ENCODE measurements around the gene SLC6A13. TPM values are rescaled to one million over a fixed set of nuclear protein-coding genes. Genes with fewer than 3 reads are reported as not detected.
"Not testable (repeated sequence)": the region's sequence is repeated elsewhere in the genome, so short reads cannot be mapped to it uniquely, and the experiment has no call there.

Gene SLC6A13
- total RNA-seq, 1 donor from 2014 or later = 0.91 TPM

DNA sequence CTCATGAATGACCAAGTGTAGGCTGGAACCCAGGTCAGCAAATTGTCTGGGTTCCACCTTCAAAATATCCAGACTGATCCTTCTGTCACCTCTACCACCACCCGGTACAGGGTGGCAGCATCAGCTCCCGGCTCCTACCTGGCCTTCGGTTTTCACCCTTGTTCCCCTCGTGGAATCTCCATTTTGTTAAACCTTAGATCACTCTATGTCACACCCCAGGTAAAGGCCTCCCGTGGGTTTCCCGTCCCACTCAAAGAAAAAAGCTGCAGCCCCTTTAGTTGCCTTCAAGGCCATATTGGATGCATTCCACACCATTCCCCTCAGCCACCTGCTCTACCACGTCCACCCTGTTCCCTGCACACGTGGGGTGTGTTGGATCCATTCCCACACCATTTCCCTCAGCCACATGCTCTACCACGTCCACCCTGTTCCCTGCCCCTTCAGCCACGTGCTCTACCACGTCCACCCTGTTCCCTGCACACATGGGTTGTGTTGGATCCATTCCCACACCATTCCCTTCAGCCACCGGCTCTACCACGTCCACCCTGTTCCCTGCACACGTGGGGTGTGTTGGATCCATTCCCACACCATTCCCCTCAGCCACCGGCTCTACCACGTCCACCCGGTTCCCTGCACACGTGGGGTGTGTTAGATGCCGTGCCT lies 23.8 kb downstream of the SLC6A13 start:
- peaks cover 16% of the 10 kb centered on the region for H3K9me3 Mint-ChIP-seq (ENCODE audit: unreplicated experiment)

DNA sequence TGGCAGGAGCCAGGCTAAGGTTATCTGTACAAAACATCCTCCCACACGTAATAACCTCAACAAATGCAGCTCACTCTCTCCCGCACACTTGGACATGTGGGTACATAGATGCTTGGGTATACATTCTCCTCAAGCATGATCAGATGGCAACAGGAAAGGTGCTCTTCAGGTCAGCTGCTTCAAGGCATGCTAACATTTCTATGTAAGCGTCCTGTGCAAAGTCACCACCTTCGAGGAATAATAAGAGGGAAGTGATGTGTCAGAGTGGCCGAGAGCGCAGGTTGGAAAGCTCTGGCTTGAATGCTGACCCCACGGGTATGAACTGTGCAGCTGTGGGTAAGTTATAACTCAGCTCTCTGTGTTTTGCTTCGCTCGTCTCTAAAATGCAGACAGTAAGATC lies 24.5 kb downstream of the SLC6A13 start:
- Mint-ChIP-seq H3K4me3 (ENCODE audit: unreplicated experiment) (no peak overlapping the region), H3K27ac (ENCODE audit: unreplicated experiment) (no peak overlapping the region), H3K9me3 (ENCODE audit: unreplicated experiment) (peaks cover 16% of the 10 kb centered on the region), H3K4me1 (ENCODE audit: low read depth, unreplicated experiment) (no peaks in the 10 kb centered on the region), H3K27me3 (ENCODE audit: unreplicated experiment) (no peaks in the 10 kb centered on the region), H3K36me3 (ENCODE audit: unreplicated experiment) (peaks cover 13% of the 10 kb centered on the region)
- TF ChIP-seq, protein P1, sequence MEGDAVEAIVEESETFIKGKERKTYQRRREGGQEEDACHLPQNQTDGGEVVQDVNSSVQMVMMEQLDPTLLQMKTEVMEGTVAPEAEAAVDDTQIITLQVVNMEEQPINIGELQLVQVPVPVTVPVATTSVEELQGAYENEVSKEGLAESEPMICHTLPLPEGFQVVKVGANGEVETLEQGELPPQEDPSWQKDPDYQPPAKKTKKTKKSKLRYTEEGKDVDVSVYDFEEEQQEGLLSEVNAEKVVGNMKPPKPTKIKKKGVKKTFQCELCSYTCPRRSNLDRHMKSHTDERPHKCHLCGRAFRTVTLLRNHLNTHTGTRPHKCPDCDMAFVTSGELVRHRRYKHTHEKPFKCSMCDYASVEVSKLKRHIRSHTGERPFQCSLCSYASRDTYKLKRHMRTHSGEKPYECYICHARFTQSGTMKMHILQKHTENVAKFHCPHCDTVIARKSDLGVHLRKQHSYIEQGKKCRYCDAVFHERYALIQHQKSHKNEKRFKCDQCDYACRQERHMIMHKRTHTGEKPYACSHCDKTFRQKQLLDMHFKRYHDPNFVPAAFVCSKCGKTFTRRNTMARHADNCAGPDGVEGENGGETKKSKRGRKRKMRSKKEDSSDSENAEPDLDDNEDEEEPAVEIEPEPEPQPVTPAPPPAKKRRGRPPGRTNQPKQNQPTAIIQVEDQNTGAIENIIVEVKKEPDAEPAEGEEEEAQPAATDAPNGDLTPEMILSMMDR (IDR thresholded peaks at IDR 0.05; ENCODE audit: partially characterized antibody, unreplicated experiment) = no peak
- no peak for DNase-seq

More for the DNA sequence above, 23.8 kb downstream of the SLC6A13 start:
- Mint-ChIP-seq H3K36me3 (ENCODE audit: unreplicated experiment) (peaks cover 13% of the 10 kb centered on the region), H3K4me3 (ENCODE audit: unreplicated experiment) (no peak overlapping the region), H3K27me3 (ENCODE audit: unreplicated experiment) (no peaks in the 10 kb centered on the region), H3K27ac (ENCODE audit: unreplicated experiment) (no peak overlapping the region), H3K4me1 (ENCODE audit: low read depth, unreplicated experiment) (no peaks in the 10 kb centered on the region)
- no peak for DNase-seq
- TF ChIP-seq, protein P1 (IDR thresholded peaks at IDR 0.05; ENCODE audit: partially characterized antibody, unreplicated experiment) = no peak

DNA sequence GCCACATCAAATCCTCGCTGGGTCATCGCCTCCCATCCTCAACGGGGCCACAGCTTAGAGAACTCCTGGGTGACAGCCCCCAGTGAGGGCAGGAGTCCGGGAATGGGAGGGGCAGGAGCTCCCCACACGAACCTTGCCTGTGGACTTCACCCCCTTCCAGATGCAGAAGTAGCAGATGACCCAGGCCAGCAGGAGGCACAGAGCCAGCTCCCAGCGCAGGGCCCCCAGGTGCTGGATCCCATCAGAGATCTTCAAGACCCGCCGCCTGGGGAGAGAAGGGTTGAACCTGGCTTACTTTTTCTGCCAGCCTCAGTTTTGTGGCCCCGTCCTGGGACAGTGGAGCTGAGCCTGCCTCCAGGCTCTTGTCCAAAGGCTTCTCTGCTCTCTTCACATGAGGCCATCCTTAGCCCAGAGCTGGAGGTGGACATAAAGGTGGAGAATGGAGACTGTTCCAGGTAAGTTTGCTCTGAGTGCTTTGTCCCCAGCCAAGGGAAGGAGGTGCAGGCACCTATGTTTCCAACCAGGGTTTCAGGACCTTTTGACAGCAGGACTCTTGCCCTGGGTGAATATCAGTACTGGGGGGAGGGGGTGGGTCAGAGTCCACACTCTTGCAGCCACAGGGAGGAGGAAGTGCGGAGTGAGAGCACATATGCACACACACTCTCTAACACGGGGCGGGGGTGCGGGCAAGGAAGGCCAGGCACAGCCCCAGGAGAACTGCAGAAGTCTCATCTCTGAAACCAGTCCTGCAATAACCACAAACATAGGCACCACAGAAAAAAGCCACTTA lies 25.4 kb downstream of the SLC6A13 start:
- Mint-ChIP-seq H3K4me1 (ENCODE audit: low read depth, unreplicated experiment) (no peaks in the 10 kb centered on the region), H3K27ac (ENCODE audit: unreplicated experiment) (no peak overlapping the region), H3K9me3 (ENCODE audit: unreplicated experiment) (peaks cover 18% of the 10 kb centered on the region), H3K27me3 (ENCODE audit: unreplicated experiment) (no peaks in the 10 kb centered on the region), H3K4me3 (ENCODE audit: unreplicated experiment) (no peak overlapping the region), H3K36me3 (ENCODE audit: unreplicated experiment) (peaks cover 13% of the 10 kb centered on the region)
- no peak for DNase-seq
- TF ChIP-seq, protein P1 (IDR thresholded peaks at IDR 0.05; ENCODE audit: partially characterized antibody, unreplicated experiment) = no peak

DNA sequence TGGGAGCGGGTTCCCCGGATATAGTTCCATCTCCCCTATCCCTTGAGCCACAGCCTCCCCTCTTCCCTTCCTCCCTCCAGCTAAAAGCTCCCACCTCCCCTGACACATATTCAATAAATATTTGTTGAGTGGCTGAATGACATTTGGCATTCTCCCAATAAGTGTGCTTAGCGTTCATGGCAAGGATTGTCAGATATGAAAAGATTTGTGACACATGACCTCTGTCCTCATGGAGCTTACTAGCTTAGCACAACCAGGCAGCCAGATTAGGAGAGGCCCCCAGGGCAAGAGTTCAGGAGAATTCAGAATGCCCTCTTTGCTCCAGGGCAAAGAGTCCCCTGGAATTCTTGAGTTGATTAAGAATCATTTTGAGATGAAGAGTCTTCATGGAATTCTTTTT lies 26.2 kb downstream of the SLC6A13 start:
- TF ChIP-seq, protein P1 (IDR thresholded peaks at IDR 0.05; ENCODE audit: partially characterized antibody, unreplicated experiment) = no peak
- Mint-ChIP-seq H3K27ac (ENCODE audit: unreplicated experiment) (no peak overlapping the region), H3K9me3 (ENCODE audit: unreplicated experiment) (peaks cover 18% of the 10 kb centered on the region), H3K4me1 (ENCODE audit: low read depth, unreplicated experiment) (no peaks in the 10 kb centered on the region), H3K4me3 (ENCODE audit: unreplicated experiment) (no peak overlapping the region), H3K27me3 (ENCODE audit: unreplicated experiment) (no peaks in the 10 kb centered on the region), H3K36me3 (ENCODE audit: unreplicated experiment) (peaks cover 13% of the 10 kb centered on the region)
- no peak for DNase-seq

DNA sequence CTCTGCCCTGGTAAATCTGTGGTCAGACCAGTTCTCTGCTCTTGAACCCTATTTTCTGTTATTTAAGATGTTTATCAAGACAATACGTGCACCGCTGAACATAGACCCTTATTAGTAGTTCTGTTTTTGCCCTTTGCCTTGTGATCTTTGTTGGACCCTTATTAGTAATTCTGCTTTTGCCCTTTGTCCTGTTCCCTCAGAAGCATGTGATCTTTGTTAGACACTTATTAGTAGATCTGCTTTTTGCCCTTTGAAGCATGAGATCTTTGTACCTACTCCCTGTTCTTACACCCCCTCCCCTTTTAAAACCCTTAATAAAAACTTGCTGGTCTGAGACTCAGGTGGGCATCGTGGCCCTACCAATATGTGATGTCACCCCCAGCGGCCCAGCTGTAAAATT lies 26.7 kb downstream of the SLC6A13 start:
- H3K9me3 Mint-ChIP-seq (ENCODE audit: unreplicated experiment) = peaks cover 18% of the 10 kb centered on the region
- not testable (repeated sequence) for H3K4me3 Mint-ChIP-seq (ENCODE audit: unreplicated experiment); DNase-seq

More for the DNA sequence above, 26.7 kb downstream of the SLC6A13 start:
- peaks cover 13% of the 10 kb centered on the region for H3K36me3 Mint-ChIP-seq (ENCODE audit: unreplicated experiment)
- not testable (repeated sequence) for H3K27ac Mint-ChIP-seq (ENCODE audit: unreplicated experiment); H3K4me1 Mint-ChIP-seq (ENCODE audit: low read depth, unreplicated experiment); H3K27me3 Mint-ChIP-seq (ENCODE audit: unreplicated experiment)

Data from glutamatergic neuron (in vitro differentiated cells).